PFSK-1 (cell line): Measurements from ENCODE around the gene NT5DC2.

Experiments
- FOXP2 ChIP-seq: optimal IDR thresholded peaks from 2 replicates; pipeline ENCODE3; 2011; ENCODE audit warnings: borderline replicate concordance, control low read depth, inconsistent platforms; ENCODE audit not compliant: insufficient read depth; ENCODE audit errors: extremely low read length, extremely low read depth
- POLR2AphosphoS5 ChIP-seq: IDR thresholded peaks from 2 replicates; pipeline ENCODE4 v1.6.1; 2012; ENCODE audit warnings: low read depth, mild to moderate bottlenecking, control low read depth, low read length, moderate library complexity
- REST ChIP-seq, 2 experiments: IDR thresholded peaks; 2 replicates each; pipeline versions ENCODE4 v1.6.1 to v1.8.0; 2011 to 2012; ENCODE audit warnings: low read depth in 2 of 2, low read length in 2 of 2, control low read depth in 1 of 2, inconsistent platforms in 1 of 2, mild to moderate bottlenecking in 1 of 2, moderate library complexity in 1 of 2; ENCODE audit not compliant: insufficient read depth in 1 of 2
- SIN3A ChIP-seq: IDR thresholded peaks from 2 replicates; pipeline ENCODE4 v1.6.1; 2012; ENCODE audit warnings: mild to moderate bottlenecking, low read length, moderate library complexity, borderline replicate concordance; ENCODE audit not compliant: insufficient read depth
- TAF1 ChIP-seq: IDR thresholded peaks from 2 replicates; pipeline ENCODE4 v1.6.1; 2012; ENCODE audit warnings: low read length, control low read depth, borderline replicate concordance; ENCODE audit not compliant: insufficient read depth

Gene NT5DC2

GRCh38 chr3:52512105-52512504, 21.6 kb downstream of the NT5DC2 start:
- TF ChIP-seq SIN3A: no peak
- TF ChIP-seq FOXP2: no peak
- TF ChIP-seq POLR2AphosphoS5: no peak
- TF ChIP-seq REST (IDR thresholded peaks at IDR 0.05; ENCODE audit: insufficient read depth in 1 of 2, low read depth in 2 of 2, low read length in 2 of 2): no peak
- TF ChIP-seq TAF1: no peak

- TF ChIP-seq TAF1 (no peak), REST (IDR thresholded peaks at IDR 0.05; ENCODE audit: insufficient read depth in 1 of 2, low read depth in 2 of 2, low read length in 2 of 2) (no peak), FOXP2 (no peak), SIN3A (no peak), POLR2AphosphoS5 (no peak)
Observed at GRCh38 chr3:52511509-52511908, 22.1 kb downstream of the NT5DC2 start.

GRCh38 chr3:52509753-52510328, 23.8 kb downstream of the NT5DC2 start:
- TF ChIP-seq SIN3A (no peak), REST (IDR thresholded peaks at IDR 0.05; ENCODE audit: insufficient read depth in 1 of 2, low read depth in 2 of 2, low read length in 2 of 2) (no peak), FOXP2 (no peak), POLR2AphosphoS5 (no peak), TAF1 (no peak)

- TF ChIP-seq REST (IDR thresholded peaks at IDR 0.05; ENCODE audit: insufficient read depth in 1 of 2, low read depth in 2 of 2, low read length in 2 of 2) (no peak), SIN3A (no peak), POLR2AphosphoS5 (no peak), FOXP2 (no peak), TAF1 (no peak)
Observed at GRCh38 chr3:52507359-52507758, 26.3 kb downstream of the NT5DC2 start.
